Hepatocyte (in vitro differentiated cells): ENCODE results near the gene BAG5.

ENCODE experiments used
- CTCF ChIP-seq: fragments of 200-600 bp; sonication (generic); IDR thresholded peaks from 2 replicates; pipeline ENCODE4 v1.5.1; 2016; ENCODE audit warnings: antibody characterized with exemption, mild to moderate bottlenecking; ENCODE audit not compliant: poor library complexity
- EZH2 ChIP-seq: fragments of 200-600 bp; sonication (generic); IDR thresholded peaks from 2 replicates; pipeline ENCODE4 v1.6.1; 2016; ENCODE audit warnings: antibody characterized with exemption, mild to moderate bottlenecking, borderline replicate concordance
- EZH2phosphoT487 ChIP-seq: fragments of 200-600 bp; sonication (generic); IDR thresholded peaks from one replicate; pipeline ENCODE4 v1.6.1; 2018; ENCODE audit warnings: antibody characterized with exemption, mild to moderate bottlenecking, low read depth, moderate library complexity; ENCODE audit not compliant: unreplicated experiment, severe bottlenecking

GRCh38 chr14:103524002-103524935 is 38.2 kb downstream of the BAG5 start:
- TF ChIP-seq CTCF (peak; percentile 15), EZH2 (no peak), EZH2phosphoT487 (no peak)
